Prostate gland (tissue), 2 donors: ENCODE measurements around the gene FAM131A.

ENCODE experiments used
- CTCF ChIP-seq, 4 experiments: fragments of 200-600 bp in 2 of 4; fragments of 450-650 bp in 2 of 4; sonication (generic) in 2 of 4; IDR thresholded peaks; 1 replicate in 3 of 4; 2 replicates in 1 of 4; pipeline ENCODE4 v1.5.1; 2016 to 2019; ENCODE audit warnings: antibody characterized with exemption in 4 of 4, mild to moderate bottlenecking in 2 of 4, moderate library complexity in 2 of 4
- POLR2A ChIP-seq: fragments of 450-650 bp; IDR thresholded peaks from one replicate; pipeline ENCODE4 v1.6.1; 2016; ENCODE audit warnings: antibody characterized with exemption, mild to moderate bottlenecking
- POLR2AphosphoS5 ChIP-seq: sonication (generic); formaldehyde crosslinking; IDR thresholded peaks from one replicate; pipeline ENCODE4 v1.6.1; 2017; ENCODE audit warnings: antibody characterized with exemption

GRCh38 chr3:184355261-184356040 lies 18.1 kb downstream of the FAM131A start:
- no peak for TF ChIP-seq CTCF (IDR thresholded peaks at IDR 0.05)
- no peak for TF ChIP-seq POLR2A
- TF ChIP-seq POLR2AphosphoS5 = no peak
